ENCODE data around the gene SRRM3.
"Not testable (repeated sequence)": the region's sequence is repeated elsewhere in the genome, so short reads cannot be mapped to it uniquely, and the experiment has no call there.

The SRRM3 gene

GRCh38 chr7:76209310-76209709 is 7.6 kb downstream of the SRRM3 start:
- no peak overlapping the region for H3K4me3 ChIP-seq (ENCODE audit: low read depth, low read length)
- ChIA-PET POLR2A (no interaction called here), CTCF (interaction anchor here (0.9 kb wide), 1 partner anchor 105 kb away, joined by 3 read pairs; no protein-coding TSS in a partner anchor)
- TF ChIP-seq CTCF (IDR thresholded peaks at IDR 0.05; ENCODE audit: insufficient read depth, low read length, missing control alignments) = no peak
- DNase-seq (ENCODE audit: low read depth, low spot score) = no peak

- ChIA-PET CTCF (no interaction called here), POLR2A (no interaction called here)
- DNase-seq (ENCODE audit: low read depth, low spot score) = no peak
- TF ChIP-seq CTCF (IDR thresholded peaks at IDR 0.05; ENCODE audit: insufficient read depth, low read length, missing control alignments) = no peak
- no peak overlapping the region for H3K4me3 ChIP-seq (ENCODE audit: low read depth, low read length)
These were observed 9.5 kb downstream of the SRRM3 start for GRCh38 chr7:76211216-76211615.

GRCh38 chr7:76215349-76215748 is 13.7 kb downstream of the SRRM3 start:
- H3K4me3 ChIP-seq (ENCODE audit: low read depth, low read length); DNase-seq (ENCODE audit: low read depth, low spot score); POLR2A ChIA-PET; CTCF ChIA-PET: not testable (repeated sequence)

GRCh38 chr7:76216381-76217082 is 14.8 kb downstream of the SRRM3 start:
- CTCF ChIA-PET = interaction anchor here (0.8 to 1.7 kb wide), 3 partner anchors 12 to 18 kb away, joined by 3 to 6 read pairs (median 4); partner anchors contain the start of gene SRRM3

GRCh38 chr7:76217942-76218566 is 16.4 kb downstream of the SRRM3 start:
- TF ChIP-seq CTCF (IDR thresholded peaks at IDR 0.05; ENCODE audit: insufficient read depth, low read length, missing control alignments) = no peak
- CTCF ChIA-PET = interaction anchor here (1.1 to 1.7 kb wide), 3 partner anchors 12 to 96 kb away, joined by 3 to 6 read pairs (median 4); partner anchors contain the start of gene SRRM3
- H3K4me3 ChIP-seq (ENCODE audit: low read depth, low read length) = no peak overlapping the region
- POLR2A ChIA-PET = interaction anchor here (0.6 kb wide), 1 partner anchor 11 kb away, joined by 3 read pairs; no protein-coding TSS in a partner anchor
- DNase-seq (ENCODE audit: low read depth, low spot score) = no peak

More at GRCh38 chr7:76216381-76217082, 14.8 kb downstream of the SRRM3 start:
- no peak for TF ChIP-seq CTCF (IDR thresholded peaks at IDR 0.05; ENCODE audit: insufficient read depth, low read length, missing control alignments)
- DNase-seq (ENCODE audit: low read depth, low spot score) = no peak
- POLR2A ChIA-PET = no interaction called here
- no peak overlapping the region for H3K4me3 ChIP-seq (ENCODE audit: low read depth, low read length)

- H3K4me3 ChIP-seq (ENCODE audit: low read depth, low read length) = no peak overlapping the region
- no peak for TF ChIP-seq CTCF (IDR thresholded peaks at IDR 0.05; ENCODE audit: insufficient read depth, low read length, missing control alignments)
- POLR2A ChIA-PET = no interaction called here
- DNase-seq (ENCODE audit: low read depth, low spot score) = no peak
- CTCF ChIA-PET = interaction anchor here (0.7 to 1.6 kb wide), 3 partner anchors 42 to 155 kb away, joined by 3 to 4 read pairs (median 3); no protein-coding TSS in a partner anchor
These were observed 18.7 kb downstream of the SRRM3 start for GRCh38 chr7:76220185-76221057.
